COLO668 (cell line): ENCODE measurements around the gene ZNF155.
A peak's percentile ranks its signal among the peaks of the same experiment; 100 is the strongest.
"Not testable (repeated sequence)": the region's sequence is repeated elsewhere in the genome, so short reads cannot be mapped to it uniquely, and the experiment has no call there.

Experiments
- DNase-seq: peaks from one replicate; lab custom pipeline; 2025; ENCODE audit not compliant: unreplicated experiment; lab: John Stamatoyannopoulos, UW

The ZNF155 gene

GRCh38 chr19:43983912-43984686 is at the start of gene ZNF155:
Gene ZNF155 (plus strand): TSS chr19:43984188. CDS start chr19:43988544, 4,356 bp downstream.
- DNase-seq: peak; percentile 91

DNA sequence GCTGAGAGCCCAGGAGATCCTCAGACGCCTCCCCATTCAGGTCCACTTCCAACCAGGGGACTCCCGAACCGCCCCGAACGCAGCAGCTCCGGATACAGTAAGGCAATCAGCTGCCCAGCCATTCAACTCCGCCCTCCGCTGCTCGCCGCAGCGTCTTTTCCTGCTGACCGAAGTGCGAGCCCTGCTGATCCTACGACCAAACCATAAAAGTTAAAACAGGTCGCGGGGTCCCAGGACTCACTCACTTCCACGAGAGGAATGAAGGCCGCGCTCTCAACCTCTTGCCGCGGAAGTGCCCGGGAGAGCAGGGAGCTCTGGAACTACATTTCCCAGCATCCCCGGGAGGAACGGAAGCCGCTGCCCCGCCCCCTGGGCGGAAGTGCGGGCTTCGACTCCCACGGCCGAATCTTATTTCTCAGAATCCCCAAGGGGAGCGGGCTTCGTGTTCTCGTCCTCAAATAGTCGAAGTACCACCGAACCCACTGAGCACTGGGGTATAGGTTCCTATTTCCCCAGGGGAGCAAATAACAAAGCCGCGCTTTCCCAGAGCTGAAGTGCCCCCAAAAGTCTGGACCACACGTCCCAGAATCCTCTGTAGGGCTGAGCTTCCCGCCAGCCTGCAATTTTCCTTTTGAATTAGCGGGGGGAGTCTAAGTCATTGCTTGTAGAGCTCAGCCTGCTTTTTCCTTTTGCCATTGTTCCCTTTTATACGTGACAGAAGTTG is 48.8 kb upstream of the ZNF155 start, which contains the start of gene ZNF45:
Gene ZNF45 (minus strand): TSS at position 298 of the 724 bp plus-strand sequence. CDS start 13,097 bp downstream, outside the sequence.
- peak; percentile 91 for DNase-seq

GRCh38 chr19:43936188-43936587 is 47.8 kb upstream of the ZNF155 start:
- DNase-seq: no peak

- DNase-seq: no peak
Measured at GRCh38 chr19:43939557-43940260, 44.3 kb upstream of the ZNF155 start.

GRCh38 chr19:43940719-43941118 is 43.3 kb upstream of the ZNF155 start:
- no peak for DNase-seq

DNA sequence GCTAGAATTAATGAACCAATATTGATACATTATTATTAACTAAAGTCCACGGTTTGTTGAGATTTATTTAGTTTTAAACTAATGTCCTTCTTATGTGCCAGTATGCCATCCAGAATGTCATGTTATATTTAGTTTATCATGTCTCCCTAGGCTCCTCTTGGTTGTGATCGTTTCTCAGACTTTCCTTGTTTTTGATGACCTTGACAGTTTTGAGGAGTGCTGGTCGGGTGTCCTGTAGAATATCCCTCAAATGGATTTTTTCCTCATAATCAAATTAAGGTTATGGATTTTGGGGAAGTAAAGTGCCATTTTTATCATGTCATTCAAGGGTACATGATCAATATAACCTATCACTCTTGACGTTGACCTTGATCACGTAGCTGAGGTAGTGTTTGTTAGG is 42.8 kb upstream of the ZNF155 start:
- no peak for DNase-seq

DNA sequence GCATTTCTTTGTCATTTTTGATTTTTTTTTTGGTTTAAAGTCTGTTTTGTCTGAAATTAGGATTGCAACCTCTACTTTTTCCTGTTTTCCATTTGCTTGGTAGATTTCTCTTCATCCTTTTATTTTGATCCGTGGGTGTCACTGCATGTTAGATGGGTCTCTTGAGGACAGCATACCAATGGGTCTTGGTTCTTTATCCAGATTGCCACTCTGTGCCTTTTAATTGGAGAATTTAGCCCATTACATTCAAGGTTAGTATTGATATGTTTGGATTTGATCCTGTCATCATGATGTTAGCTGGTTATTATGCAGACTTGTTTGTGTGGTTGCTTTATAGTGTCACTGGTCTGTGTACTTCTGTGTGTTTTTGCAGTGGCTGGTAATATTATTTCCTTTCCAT is 36.6 kb upstream of the ZNF155 start:
- not testable (repeated sequence) for DNase-seq

DNA sequence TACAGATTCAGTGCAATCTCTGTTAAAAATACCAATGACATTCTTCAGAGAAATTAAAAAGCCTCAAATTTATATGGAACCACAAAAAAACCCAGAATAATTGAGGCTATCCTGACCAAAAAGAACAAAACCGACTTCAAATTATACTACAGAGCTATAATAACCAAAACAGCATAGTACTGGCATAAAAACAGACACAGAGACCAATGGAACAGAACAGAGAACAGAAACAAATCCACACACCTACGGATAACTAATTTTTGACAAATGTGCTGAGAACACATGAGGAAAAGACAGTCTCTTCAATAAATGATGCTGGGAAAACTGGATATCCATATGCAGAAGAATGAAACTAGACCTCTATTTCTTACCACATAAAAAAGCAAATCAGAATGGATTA is 34.2 kb upstream of the ZNF155 start:
- DNase-seq: not testable (repeated sequence)

DNA sequence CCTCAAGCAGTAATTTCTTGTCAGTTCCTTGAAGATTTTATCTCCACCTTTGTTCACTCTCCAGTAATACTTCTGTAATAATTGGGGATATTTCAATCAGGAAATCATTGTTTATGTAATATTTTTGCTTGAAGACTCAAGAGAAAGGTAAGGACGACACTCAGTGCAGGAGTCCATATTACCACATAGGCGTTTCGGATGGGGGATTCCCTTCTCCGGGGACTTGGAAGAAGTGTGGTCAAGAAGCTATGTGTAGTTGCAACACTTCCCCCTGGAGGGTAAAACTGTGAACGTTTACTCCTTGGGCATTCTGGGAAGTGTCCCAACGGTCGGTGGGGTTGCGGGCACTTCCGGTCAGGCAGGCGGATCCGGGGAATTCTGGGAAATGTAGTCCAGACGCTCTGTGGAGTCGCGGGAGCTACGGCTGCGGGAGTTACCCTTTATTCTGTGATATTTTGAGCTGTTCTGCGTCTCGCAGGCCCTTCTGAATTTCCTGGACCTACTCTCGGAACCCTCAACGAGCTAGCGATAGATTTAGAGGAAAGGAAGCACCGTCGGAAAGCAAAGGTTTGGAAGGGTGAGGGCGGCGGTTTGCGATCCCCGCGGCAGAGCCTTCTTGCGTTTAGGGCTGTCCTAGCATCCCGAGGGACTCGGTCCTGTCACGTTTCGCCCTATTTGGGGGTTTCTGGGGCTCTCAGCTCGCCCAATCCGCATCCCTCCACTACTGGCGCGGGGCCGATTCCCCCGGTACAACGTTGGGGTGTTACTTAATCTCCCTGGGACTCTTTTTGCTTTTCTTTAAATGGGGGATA is 32.9 kb upstream of the ZNF155 start, which contains the start of gene ZNF221:
Gene ZNF221 (plus strand): TSS at position 395 of the 812 bp plus-strand sequence. CDS start 11,499 bp downstream, outside the sequence.
- DNase-seq: peak; percentile 84

GRCh38 chr19:43956827-43957226 is 27.2 kb upstream of the ZNF155 start:
- DNase-seq: no peak

GRCh38 chr19:43957891-43958290 is 26.1 kb upstream of the ZNF155 start:
- no peak for DNase-seq

DNA sequence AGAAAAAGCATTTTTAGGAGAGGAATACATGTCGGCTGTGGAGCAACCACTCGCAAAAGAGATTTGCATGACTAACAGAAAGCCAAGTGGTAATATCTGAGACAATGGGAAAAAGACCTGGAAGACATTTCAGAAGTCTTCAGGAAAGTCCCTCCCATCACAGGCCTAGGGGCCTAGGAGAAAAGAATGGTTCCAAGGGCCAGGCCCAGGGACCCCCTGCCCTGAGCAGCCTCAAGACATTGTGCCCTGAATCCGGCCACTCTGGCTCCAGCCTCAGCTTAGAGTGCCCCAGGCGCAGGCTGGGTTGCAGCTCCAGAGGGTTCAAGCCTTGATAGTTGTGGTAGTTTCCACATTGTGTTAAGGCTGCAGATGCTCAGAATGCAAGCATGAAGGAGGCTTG is 23.6 kb upstream of the ZNF155 start:
- no peak for DNase-seq

GRCh38 chr19:43966079-43966694 is 17.8 kb upstream of the ZNF155 start:
- no peak for DNase-seq

GRCh38 chr19:43976732-43977131 is 7.3 kb upstream of the ZNF155 start:
- no peak for DNase-seq

DNA sequence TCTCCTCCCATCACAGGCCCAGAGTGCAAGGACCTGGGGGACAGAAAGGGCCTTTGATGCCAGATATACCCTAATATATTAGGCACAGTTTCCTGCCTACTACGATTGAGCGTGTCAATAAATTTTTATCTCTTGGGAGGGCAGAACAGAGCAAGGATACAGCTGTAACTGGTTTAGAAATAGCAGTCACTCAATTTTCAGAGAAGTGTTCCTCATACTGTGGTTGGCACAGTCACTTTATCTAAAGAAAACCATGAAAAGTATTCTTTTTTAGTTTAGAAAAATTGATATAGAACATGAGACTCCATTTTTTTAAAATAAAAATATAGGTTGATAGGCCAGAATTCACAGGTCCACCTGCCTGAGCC is 460 bp upstream of the ZNF155 start:
- DNase-seq: no peak

- peak; percentile 35 for DNase-seq
Measured at GRCh38 chr19:43984687-43985000, 656 bp downstream of the ZNF155 start.

GRCh38 chr19:43997631-43998290 is 13.8 kb downstream of the ZNF155 start:
- DNase-seq: no peak

GRCh38 chr19:44002212-44002565 is 18.2 kb downstream of the ZNF155 start:
- no peak for DNase-seq

GRCh38 chr19:44002566-44003460 is 18.8 kb downstream of the ZNF155 start, which contains the start of gene ZNF230:
Gene ZNF230 (plus strand): TSS chr19:44002957. CDS start chr19:44007079, 4,122 bp downstream.
- DNase-seq: peak; percentile 90
